ENCODE measurements around the gene IFRD2. TPM values are rescaled to one million over a fixed set of nuclear protein-coding genes. Genes with fewer than 3 reads are reported as not detected.

IFRD2 gene
- total and polyA plus RNA-seq, 2 of the 8 experiments (the other 6 are each of a cell fraction or from before 2014, with no cell fraction given), result 76.7 to 88.8 TPM

DNA sequence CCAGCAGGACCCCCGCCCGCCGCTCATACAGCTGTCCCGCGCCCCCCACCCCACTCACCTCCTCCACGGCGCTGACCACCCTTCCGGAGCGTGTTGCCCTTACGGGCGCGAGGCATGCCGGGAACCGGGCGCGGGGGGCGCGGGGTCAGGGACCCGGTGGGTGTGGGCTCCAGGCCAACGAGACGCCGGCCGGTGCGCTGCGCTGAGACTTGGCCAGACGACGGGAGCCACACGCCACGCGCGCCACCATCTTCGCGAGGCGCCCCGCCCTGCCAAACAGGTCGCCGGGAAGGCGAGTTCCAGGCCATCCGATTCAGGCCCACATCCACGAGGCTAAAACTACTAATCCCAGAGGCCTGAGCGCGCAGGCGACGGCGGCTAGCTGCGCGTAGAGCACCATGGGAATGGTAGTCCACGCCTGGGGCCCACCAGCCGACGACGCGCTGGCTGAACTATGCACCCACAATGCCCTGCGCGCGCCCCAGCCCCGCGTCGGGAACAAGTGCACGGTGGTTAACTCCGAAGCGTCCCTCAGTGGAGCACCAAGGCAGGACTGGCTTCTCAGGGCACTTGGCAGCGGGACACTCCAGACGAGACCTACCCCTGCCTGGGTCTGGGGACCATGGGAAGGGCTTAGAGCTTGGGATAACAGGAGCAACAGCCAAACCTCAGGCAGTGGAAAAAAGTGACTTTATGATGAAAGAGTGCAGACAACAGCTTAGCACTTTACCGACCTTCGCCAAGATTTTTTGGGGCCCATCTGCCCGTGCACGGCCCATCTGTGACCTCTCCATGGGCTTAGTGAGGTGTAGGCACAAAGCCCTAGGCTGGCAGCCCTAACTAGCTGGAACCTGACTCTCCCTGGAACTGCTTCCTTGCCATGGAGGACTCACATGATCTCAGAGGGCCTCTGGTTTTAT is at the start of gene IFRD2 (continued):
- no peak; the same call in 1 of the 2 replicates for TF ChIP-seq RBBP5 (IDR thresholded peaks at IDR 0.05; ENCODE audit: borderline replicate concordance, low read depth, low read length)
- no peak for TF ChIP-seq CHD7 (IDR thresholded peaks at IDR 0.05; ENCODE audit: insufficient replicate concordance, low read length)
- no peak for TF ChIP-seq TAF7 (optimal IDR thresholded peaks at IDR 0.05; ENCODE audit: borderline replicate concordance, low read depth, low read length)
- no peak for TF ChIP-seq CBX8 (IDR thresholded peaks at IDR 0.05; ENCODE audit: borderline replicate concordance, low read depth, low read length)
- TF ChIP-seq CHD2 (IDR thresholded peaks at IDR 0.05; ENCODE audit: low read length), result peak; percentile 72
- peak; percentile 27 for TF ChIP-seq KDM4A (IDR thresholded peaks at IDR 0.05; ENCODE audit: low read depth, low read length, severe bottlenecking)
- no peak for TF ChIP-seq RXRA (IDR thresholded peaks at IDR 0.05; ENCODE audit: insufficient read depth, low read depth, low read length)
- peak; percentile 73; the same call in 1 of the 2 replicates for TF ChIP-seq POLR2AphosphoS5 (IDR thresholded peaks at IDR 0.05; ENCODE audit: low read depth, low read length)
- no peak for TF ChIP-seq SP2 (IDR thresholded peaks at IDR 0.05; ENCODE audit: low read length)

Measured in H1 (cell line).